Upper lobe of left lung (tissue), 6 donors: ENCODE data around the gene SELL. TPM values are rescaled to one million over a fixed set of nuclear protein-coding genes. Genes with fewer than 3 reads are reported as not detected.
A peak's percentile ranks its signal among the peaks of the same experiment; 100 is the strongest.
"Not testable (repeated sequence)": the region's sequence is repeated elsewhere in the genome, so short reads cannot be mapped to it uniquely, and the experiment has no call there.

ENCODE experiments used
- ATAC-seq, 2 donors: fragments of 200-7000 bp; cut with Tn5 transposase; one replicate each; pipeline ENCODE4 v1.9.1; 2022; ENCODE audit warnings: mild to moderate bottlenecking in 2 of 2, moderate library complexity in 2 of 2; ENCODE audit not compliant: low FRiP score in 2 of 2
- DNase-seq, 2 donors: peaks; one replicate each; pipeline ENCODE4 v3.0.0-alpha.2; 2019 to 2020
- H3K27ac ChIP-seq, 4 donors: fragments of 200-600 bp; sonication (generic); one replicate each; pipeline ENCODE4 v1.5.1; 2016 to 2019
- H3K27me3 ChIP-seq, 4 donors: fragments of 200-600 bp; sonication (generic); one replicate each; pipeline ENCODE4 v1.5.1; 2017 to 2019
- H3K36me3 ChIP-seq, 4 donors: fragments of 200-600 bp; sonication (generic); one replicate each; pipeline ENCODE4 v1.5.1; 2016 to 2019
- H3K4me1 ChIP-seq, 4 donors: fragments of 200-600 bp; sonication (generic); one replicate each; pipeline ENCODE4 v1.5.1; 2018 to 2019
- H3K4me3 ChIP-seq, 4 donors: fragments of 200-600 bp; sonication (generic); one replicate each; pipeline ENCODE4 v1.5.1; 2017 to 2019; ENCODE audit warnings: mild to moderate bottlenecking in 2 of 4, moderate library complexity in 1 of 4
- H3K9me3 ChIP-seq, 4 donors: fragments of 200-600 bp; sonication (generic); one replicate each; pipeline ENCODE4 v1.5.1; 2018 to 2019
- EP300 ChIP-seq, 4 donors: sonication (generic); formaldehyde crosslinking; IDR thresholded peaks; one replicate each; pipeline ENCODE4 v1.5.1; 2017; ENCODE audit warnings: antibody characterized with exemption in 4 of 4, control low read depth in 2 of 4
- POLR2A ChIP-seq, 4 donors: fragments of 450-650 bp; IDR thresholded peaks; one replicate each; pipeline ENCODE4 v1.5.1; 2016 to 2017; ENCODE audit warnings: antibody characterized with exemption in 4 of 4, mild to moderate bottlenecking in 2 of 4
- POLR2AphosphoS5 ChIP-seq, 2 donors: sonication (generic); formaldehyde crosslinking; IDR thresholded peaks; one replicate each; pipeline ENCODE4 v1.5.1; 2017; ENCODE audit warnings: antibody characterized with exemption in 2 of 2
- WGBS, 2 donors: methylation state at CpG; one replicate each; pipeline ENCODE4 v1.1.5; 2017 to 2018; 5-methylcytosine and 5-hydroxymethylcytosine counted together
- total RNA-seq, 6 donors: library from RNA; depleted of rRNA in 4 of 6; stranded (reverse); fragments of >200 nt in 4 of 6; gene quantifications; one replicate each; pipeline versions ENCODE4 v1.1.0 to v1.2.1, GENCODE V29; 2016 to 2021
- TF ChIP-seq, protein P1 (sequence below), 6 experiments: fragments of 450-650 bp in 4 of 6; fragments of 200-600 bp in 2 of 6; sonication (generic) in 2 of 6; IDR thresholded peaks; one replicate each; pipeline ENCODE4 v1.5.1; 2016 to 2019; ENCODE audit warnings: antibody characterized with exemption in 6 of 6
- donor health status: DM: no; HTN: no; CAD: no; lungs with moderate emphysema.
- donor health status: DM: no; HTN: yes; CAD: no; lungs with severe emphysema.

The SELL gene
- total RNA-seq, 6 donors from 2014 or later, result 3.9 to 41.3 (median 14.5) TPM

GRCh38 chr1:169676001-169676400, 35.4 kb downstream of the SELL start:
- Histone ChIP-seq H3K4me1 (peaks cover 0 to 5% (median 2%) of the 10 kb centered on the region in 4 donors), H3K36me3 (no peaks in the 10 kb centered on the region), H3K27ac (no peak overlapping the region), H3K4me3 (no peak overlapping the region), H3K27me3 (no peaks in the 10 kb centered on the region), H3K9me3 (no peaks in the 10 kb centered on the region)
- no peak for ATAC-seq
- TF ChIP-seq POLR2A (IDR thresholded peaks at IDR 0.05), result no peak
- TF ChIP-seq, protein P1, sequence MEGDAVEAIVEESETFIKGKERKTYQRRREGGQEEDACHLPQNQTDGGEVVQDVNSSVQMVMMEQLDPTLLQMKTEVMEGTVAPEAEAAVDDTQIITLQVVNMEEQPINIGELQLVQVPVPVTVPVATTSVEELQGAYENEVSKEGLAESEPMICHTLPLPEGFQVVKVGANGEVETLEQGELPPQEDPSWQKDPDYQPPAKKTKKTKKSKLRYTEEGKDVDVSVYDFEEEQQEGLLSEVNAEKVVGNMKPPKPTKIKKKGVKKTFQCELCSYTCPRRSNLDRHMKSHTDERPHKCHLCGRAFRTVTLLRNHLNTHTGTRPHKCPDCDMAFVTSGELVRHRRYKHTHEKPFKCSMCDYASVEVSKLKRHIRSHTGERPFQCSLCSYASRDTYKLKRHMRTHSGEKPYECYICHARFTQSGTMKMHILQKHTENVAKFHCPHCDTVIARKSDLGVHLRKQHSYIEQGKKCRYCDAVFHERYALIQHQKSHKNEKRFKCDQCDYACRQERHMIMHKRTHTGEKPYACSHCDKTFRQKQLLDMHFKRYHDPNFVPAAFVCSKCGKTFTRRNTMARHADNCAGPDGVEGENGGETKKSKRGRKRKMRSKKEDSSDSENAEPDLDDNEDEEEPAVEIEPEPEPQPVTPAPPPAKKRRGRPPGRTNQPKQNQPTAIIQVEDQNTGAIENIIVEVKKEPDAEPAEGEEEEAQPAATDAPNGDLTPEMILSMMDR (IDR thresholded peaks at IDR 0.05), result no peak
- no peak for TF ChIP-seq POLR2AphosphoS5 (IDR thresholded peaks at IDR 0.05)
- TF ChIP-seq EP300 (IDR thresholded peaks at IDR 0.05), result no peak
- DNase-seq, result no peak
- 20 to 24% methylated on average over 2 of the region's 2 CpGs for WGBS, 2 donors

DNA sequence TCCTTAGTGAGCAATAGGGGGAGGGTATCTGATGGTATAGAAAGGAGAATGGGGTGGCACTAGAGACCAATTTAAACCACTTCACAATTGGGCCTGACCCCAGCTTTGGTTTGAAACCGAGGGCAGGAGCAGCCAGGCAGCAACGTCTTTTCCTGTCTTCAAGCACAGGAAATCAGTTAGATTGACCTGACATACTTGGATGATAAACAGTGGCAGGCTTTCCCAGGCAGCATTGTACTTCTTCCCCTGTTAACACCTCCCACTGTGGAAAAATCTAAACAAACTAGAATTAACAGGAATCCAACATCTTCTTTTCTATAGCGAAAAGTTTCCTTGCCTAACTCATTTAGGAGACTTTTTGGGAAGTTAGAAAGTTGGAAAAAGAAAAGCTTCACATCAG, 40.6 kb downstream of the SELL start:
- H3K27ac ChIP-seq, result peak overlapping the region in 1 of 4 donors; percentile 1
- DNase-seq, result no peak

GRCh38 chr1:169670244-169670643, 41.2 kb downstream of the SELL start:
- H3K27me3 ChIP-seq, H3K36me3 ChIP-seq, ATAC-seq, H3K4me1 ChIP-seq, DNase-seq, H3K4me3 ChIP-seq, H3K9me3 ChIP-seq: not testable (repeated sequence)
- H3K27ac ChIP-seq, result peak overlapping the region in 1 of 4 donors; percentile 1
- 85 to 95% methylated on average over 3 of the region's 3 CpGs for WGBS, 2 donors

More for the DNA sequence above, 40.6 kb downstream of the SELL start:
- no peaks in the 10 kb centered on the region for H3K27me3 ChIP-seq
- WGBS, 2 donors, result 13 to 27% methylated on average over 3 of the region's 3 CpGs
- H3K4me3 ChIP-seq, result no peak overlapping the region
- H3K4me1 ChIP-seq, result peaks cover 0 to 7% (median 3%) of the 10 kb centered on the region in 4 donors
- ATAC-seq, result no peak
- peak in 1 of 2 donors; percentile 44 for TF ChIP-seq POLR2AphosphoS5 (IDR thresholded peaks at IDR 0.05)
- TF ChIP-seq POLR2A (IDR thresholded peaks at IDR 0.05), result no peak
- H3K36me3 ChIP-seq, result no peaks in the 10 kb centered on the region
- H3K9me3 ChIP-seq, result no peaks in the 10 kb centered on the region

GRCh38 chr1:169667699-169668596, 43.5 kb downstream of the SELL start:
- 90% methylated on average over 14 to 20 of the region's 28 CpGs for WGBS, 2 donors
- H3K27me3 ChIP-seq, H3K4me3 ChIP-seq, H3K9me3 ChIP-seq, ATAC-seq, H3K36me3 ChIP-seq, H3K4me1 ChIP-seq: not testable (repeated sequence)
- H3K27ac ChIP-seq, result peak overlapping the region; percentile 24 to 81 (median 38)
- peak in 1 of 2 donors; percentile 64 for DNase-seq

DNA sequence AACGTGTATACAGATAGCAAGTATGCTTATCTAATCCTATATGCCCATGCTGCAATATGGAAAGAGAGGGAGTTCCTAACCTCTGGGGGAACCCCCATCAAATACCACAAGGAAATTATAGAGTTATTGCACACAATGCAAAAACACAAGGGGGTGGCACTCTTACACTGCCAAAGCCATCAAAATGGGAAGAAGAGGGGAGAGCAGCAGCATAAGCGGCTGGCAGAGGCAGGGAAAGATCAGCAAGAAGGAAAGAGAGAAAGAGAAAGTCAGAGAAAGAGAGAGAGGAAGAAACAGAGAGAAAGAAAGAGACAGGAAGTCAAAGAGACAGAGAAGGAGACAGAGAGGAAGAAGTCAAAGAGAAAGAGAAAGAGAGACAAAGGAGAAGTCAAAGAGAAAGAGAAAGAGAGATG, 44.2 kb downstream of the SELL start:
- DNase-seq, H3K27me3 ChIP-seq, H3K4me3 ChIP-seq, H3K36me3 ChIP-seq, H3K9me3 ChIP-seq, ATAC-seq, H3K4me1 ChIP-seq: not testable (repeated sequence)
- peak overlapping the region in 3 of 4 donors; percentile 24 to 81 (median 25) for H3K27ac ChIP-seq
- WGBS, 2 donors, result 52 to 56% methylated on average over 2 of the region's 2 CpGs

DNA sequence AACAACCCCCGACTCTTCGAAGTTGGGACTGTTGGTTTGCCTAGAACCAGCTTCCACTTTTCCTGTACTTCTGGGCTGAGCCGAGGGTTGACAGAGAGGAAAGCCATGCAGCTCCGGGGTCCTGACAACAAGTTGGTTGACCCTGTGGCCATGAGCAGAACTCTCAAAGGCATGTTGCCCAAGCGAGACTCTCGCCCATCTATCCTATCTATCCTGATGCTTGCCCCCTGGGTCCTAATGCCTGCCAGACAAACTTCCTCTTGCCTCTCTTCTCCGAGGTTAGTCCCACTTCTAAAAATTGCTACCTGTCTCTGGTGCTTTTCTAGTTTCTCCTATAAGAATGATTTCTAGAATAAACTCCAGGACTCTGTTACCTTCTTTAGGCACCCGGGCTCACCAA, 48.7 kb downstream of the SELL start:
- not testable (repeated sequence) for H3K27me3 ChIP-seq, ATAC-seq

DNA sequence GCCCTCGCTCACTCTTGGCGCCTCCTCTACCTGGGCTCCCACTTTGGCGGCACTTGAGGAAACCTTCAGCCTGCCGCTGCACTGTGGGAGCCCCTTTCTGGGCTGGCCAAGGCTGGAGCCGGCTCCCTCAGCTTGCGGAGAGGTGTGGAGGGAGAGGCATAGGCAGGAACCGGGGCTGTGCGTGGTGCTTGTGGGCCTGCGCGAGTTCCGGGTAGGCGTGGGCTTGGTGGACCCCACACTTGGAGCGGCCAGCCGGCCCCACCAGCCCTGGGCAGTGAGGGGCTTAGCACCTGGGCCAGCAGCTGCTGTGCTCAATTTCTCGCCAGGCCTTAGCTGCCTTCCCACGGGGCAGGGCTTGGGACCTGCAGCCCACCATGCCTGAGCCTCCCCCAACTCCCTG, 50.4 kb downstream of the SELL start:
- peak in 1 of 2 donors; percentile 53 for DNase-seq
- not testable (repeated sequence) for H3K4me1 ChIP-seq, H3K27ac ChIP-seq, ATAC-seq, H3K9me3 ChIP-seq, H3K27me3 ChIP-seq, H3K4me3 ChIP-seq, H3K36me3 ChIP-seq
- WGBS, 2 donors, result 98% methylated on average over 3 of the region's 16 CpGs; no CpG with 5 or more reads in 1 of the 2 donors

More for the DNA sequence above, 48.7 kb downstream of the SELL start:
- not testable (repeated sequence) for H3K9me3 ChIP-seq, H3K4me3 ChIP-seq, H3K4me1 ChIP-seq, H3K27ac ChIP-seq, DNase-seq, H3K36me3 ChIP-seq
- 76 to 78% methylated on average over 8 of the region's 8 CpGs for WGBS, 2 donors

GRCh38 chr1:169658777-169659176, 52.6 kb downstream of the SELL start:
- not testable (repeated sequence) for H3K4me3 ChIP-seq, H3K36me3 ChIP-seq, DNase-seq, H3K4me1 ChIP-seq, H3K9me3 ChIP-seq, H3K27me3 ChIP-seq, H3K27ac ChIP-seq, ATAC-seq
